Measurements from ENCODE around the gene SQSTM1.

The SQSTM1 gene

DNA sequence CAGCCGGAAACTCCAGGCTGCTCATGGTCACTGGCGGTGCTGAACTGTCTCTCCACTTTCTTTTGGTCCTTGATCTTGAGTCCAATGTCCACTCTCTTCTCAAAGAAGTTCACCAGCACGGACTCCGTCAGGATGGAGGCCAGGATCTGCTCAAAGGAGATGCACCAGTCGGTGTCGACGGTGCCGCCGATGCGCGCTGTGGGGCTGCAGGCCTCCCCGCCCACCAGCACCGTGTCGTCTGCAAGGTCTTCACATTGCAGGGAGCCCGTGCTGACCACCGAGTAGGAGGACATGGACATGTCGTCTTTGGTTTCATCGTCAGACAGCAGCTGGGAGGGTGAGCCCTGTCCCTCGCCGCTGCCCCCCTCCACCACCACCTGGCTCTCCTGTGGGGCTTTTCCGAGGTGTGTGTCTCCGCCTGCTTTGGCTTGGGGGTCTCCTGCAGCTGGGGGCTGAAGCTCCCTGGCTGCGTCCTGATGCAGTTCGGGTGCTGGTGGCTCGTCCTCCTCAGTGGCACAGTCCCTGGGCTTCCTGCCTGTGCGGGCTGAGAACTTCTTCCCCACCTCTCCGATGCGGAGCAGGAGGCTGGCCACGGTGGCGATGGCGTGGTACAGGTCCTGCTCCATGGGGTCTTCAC, 42.9 kb downstream of the SQSTM1 start:
- no peak overlapping the region for H3K4me3 ChIP-seq (ENCODE audit: low read length)
- no peak for TF ChIP-seq CTCF (conservative IDR thresholded peaks at IDR 0.05; ENCODE audit: low read length)
- DNase-seq (ENCODE audit: low read depth), result no peak

DNA sequence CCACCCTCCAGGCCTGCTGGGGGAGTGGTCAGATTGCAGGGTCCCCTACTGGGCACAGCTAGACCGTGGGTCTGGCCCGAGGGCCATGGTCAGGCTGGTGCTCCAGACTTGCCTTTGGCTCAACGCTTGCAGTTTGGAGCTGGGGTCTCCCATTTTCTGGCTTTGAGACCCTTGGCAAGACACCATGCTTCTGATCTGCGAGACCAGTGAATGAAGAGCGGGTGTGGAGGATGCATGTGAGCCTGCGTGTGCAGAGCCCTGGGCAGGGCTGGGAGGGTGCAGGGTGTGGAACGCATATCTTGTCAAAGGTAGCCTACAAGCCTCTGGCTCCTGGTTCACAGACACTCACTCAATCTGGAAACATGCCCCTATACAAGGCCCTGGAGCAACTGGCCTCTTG, 44.0 kb downstream of the SQSTM1 start:
- no peak for DNase-seq (ENCODE audit: low read depth)
- TF ChIP-seq CTCF (conservative IDR thresholded peaks at IDR 0.05; ENCODE audit: low read length), result no peak
- no peak overlapping the region for H3K4me3 ChIP-seq (ENCODE audit: low read length)

DNA sequence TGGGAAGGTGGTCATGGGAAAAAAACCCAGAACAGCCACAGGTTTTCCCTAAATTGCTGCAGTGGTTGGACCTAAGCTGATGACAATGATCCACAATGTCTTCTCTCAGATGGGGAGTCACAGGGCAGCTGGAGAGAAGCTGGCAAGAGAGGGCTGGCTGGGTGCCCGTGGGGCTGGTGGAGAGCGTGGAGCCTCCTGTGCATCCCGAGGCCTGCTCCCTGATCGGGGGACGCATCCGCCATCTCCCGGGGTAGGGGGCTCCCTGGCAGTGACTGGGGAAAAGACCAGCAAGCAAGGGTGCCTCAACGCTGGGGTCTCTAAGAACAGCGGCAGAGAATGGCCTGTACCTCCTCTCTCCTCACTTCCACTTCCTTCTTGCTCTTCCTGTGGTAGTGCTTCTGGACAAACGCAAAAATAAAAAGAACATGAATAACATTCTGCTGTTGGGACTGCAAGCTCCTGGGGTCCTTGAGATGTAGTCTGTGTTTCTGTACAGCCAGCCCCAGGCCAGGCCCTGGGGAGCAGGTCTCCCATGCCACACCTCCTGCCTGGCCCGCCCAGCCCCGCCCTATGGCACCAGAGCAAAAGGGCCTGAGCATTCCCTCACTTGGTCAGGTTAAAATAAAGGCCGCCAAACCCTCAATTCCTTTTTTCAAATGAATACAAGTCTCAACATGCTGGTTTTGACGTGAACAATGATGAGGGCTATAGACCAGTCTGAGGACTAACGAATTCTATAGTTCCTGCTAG, 45.0 kb downstream of the SQSTM1 start:
- H3K4me3 ChIP-seq (ENCODE audit: low read length), result no peak overlapping the region
- TF ChIP-seq CTCF (conservative IDR thresholded peaks at IDR 0.05; ENCODE audit: low read length), result no peak
- DNase-seq (ENCODE audit: low read depth), result no peak

DNA sequence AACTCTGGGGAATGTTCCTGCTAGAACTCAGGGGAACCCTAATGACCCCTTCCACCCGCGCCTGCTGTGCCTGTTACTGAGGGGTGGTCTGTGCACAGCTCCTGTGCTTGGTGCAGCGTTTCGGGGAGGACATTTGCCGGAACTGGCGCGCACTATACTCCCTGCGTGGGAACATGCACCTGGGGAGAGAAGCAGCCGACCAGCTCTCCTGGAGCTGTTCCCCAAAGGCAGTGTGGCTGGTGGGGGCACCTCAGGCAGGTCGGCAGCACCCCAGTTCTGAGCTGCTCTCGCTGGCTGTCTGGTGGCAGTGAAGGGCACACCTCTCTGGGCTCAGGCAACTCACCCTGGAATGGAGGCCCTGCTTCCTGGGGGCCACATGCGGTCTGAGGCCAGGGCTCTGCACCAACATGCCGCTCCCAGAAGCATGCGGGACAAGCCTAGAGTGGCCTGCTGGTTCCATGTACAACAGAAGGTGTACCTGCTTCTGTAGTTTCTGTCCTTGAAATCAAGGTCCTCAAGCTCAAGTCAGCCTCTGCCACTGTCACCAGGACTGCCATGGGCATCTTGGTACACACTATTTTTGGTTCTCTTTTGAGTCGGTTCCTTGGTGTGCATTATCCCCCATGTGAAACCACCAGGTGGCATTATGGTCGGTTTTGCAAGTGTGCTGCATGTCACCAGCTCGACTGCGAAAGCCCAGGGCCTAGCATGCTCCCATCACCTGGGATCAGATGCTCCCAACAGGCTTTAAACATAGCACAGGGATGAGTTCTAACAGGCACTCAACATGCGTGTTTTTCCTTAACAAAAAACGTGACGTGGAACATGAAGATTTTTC, 45.8 kb downstream of the SQSTM1 start:
- no peak overlapping the region for H3K4me3 ChIP-seq (ENCODE audit: low read length)
- TF ChIP-seq CTCF (conservative IDR thresholded peaks at IDR 0.05; ENCODE audit: low read length), result no peak
- DNase-seq (ENCODE audit: low read depth), result no peak

GRCh38 chr5:179867079-179867465, 46.4 kb downstream of the SQSTM1 start:
- DNase-seq (ENCODE audit: low read depth), result no peak
- no peak for TF ChIP-seq CTCF (conservative IDR thresholded peaks at IDR 0.05; ENCODE audit: low read length)
- H3K4me3 ChIP-seq (ENCODE audit: low read length), result no peak overlapping the region

- H3K4me3 ChIP-seq (ENCODE audit: low read length), result no peak overlapping the region
- no peak for TF ChIP-seq CTCF (conservative IDR thresholded peaks at IDR 0.05; ENCODE audit: low read length)
- DNase-seq (ENCODE audit: low read depth), result no peak
These were observed 46.8 kb downstream of the SQSTM1 start for GRCh38 chr5:179867476-179867875.
